Activated CD8-positive, alpha-beta memory T cell treated with anti-CD3 and anti-CD28 coated beads, Interleukin-2, amount 50 U/mL, for 1 hour (primary cell): ENCODE data around the gene VMO1.
"Not testable (repeated sequence)": the region's sequence is repeated elsewhere in the genome, so short reads cannot be mapped to it uniquely, and the experiment has no call there.

Experiments used
- DNase-seq: peaks from one replicate; pipeline ENCODE4 v3.0.0-alpha.2; 2020; ENCODE audit errors: extremely low read depth

VMO1 gene, protein sequence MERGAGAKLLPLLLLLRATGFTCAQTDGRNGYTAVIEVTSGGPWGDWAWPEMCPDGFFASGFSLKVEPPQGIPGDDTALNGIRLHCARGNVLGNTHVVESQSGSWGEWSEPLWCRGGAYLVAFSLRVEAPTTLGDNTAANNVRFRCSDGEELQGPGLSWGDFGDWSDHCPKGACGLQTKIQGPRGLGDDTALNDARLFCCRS

DNA sequence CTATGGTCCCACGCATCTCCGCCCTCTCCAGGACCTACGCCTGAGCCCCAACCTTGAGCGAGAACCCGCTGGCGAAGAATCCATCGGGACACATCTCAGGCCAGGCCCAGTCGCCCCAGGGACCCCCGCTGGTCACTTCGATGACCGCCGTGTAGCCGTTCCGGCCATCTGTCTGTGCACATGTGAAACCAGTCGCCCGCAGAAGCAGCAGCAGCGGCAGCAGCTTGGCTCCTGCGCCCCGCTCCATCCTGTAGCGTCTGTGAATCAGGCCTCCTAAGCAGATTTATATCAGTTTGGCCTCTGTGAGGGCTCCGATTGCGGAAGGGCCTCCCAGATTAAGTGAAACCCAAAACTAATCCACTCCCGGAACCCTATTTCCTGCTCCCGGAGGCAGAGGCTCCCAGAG is at the start of gene VMO1:
Gene VMO1, minus strand, starts transcription at position 259 of the 406 bp plus-strand sequence. Its CDS starts 12 bp downstream, at position 247.
- DNase-seq, result no peak

DNA sequence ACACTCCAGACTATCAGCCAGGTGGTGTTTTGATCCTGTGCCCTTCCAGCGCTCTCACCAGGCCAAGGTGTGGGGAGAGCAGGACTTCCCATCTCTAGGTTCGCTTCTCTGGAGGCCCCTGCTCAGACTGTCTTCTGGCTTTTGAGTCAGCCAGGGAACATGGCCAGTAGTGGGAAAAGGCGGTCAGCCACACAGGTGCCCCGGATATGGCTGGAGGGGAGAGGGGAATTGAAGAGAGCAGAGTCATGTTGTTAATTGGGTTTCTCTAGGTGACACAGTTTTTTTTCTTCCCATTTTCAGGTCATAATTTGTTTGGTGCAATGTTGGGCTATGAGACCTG is 48.5 kb upstream of the VMO1 start:
- no peak for DNase-seq

DNA sequence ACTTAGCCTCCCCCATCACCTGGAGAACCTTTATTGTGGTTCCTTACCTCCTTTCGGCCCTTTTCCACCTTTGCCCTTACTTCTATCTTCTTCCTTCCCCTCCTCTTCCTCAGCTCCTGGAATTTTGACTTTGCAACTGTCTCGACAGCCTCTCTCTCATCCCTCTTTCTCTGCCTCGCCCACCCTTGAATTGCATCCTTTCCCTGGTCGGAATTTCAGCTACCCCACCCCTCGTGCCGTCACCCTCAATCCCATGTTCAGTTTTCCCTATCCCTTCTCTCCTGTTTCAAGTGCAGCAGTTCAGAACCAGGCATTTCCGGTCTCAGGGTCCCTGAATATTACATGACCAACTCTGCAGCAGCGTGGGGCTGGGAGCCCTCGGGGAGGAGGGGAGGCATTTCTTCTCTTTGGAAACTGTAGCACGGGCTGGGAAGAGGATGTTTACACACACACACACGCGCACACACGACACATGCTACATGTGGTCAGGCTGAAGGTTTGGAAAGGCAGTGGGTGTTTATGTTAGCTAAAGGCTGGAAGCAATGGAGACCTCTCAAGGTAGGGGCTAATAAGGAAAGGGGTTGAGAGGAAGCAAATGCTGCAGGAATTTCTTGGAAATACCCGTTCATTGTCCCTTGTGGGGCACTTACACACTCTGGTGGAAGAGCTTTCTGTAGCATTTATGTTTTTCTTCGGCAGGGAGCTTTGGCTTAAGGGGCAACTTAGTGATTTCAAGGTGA is 47.9 kb upstream of the VMO1 start:
- DNase-seq, result no peak

DNA sequence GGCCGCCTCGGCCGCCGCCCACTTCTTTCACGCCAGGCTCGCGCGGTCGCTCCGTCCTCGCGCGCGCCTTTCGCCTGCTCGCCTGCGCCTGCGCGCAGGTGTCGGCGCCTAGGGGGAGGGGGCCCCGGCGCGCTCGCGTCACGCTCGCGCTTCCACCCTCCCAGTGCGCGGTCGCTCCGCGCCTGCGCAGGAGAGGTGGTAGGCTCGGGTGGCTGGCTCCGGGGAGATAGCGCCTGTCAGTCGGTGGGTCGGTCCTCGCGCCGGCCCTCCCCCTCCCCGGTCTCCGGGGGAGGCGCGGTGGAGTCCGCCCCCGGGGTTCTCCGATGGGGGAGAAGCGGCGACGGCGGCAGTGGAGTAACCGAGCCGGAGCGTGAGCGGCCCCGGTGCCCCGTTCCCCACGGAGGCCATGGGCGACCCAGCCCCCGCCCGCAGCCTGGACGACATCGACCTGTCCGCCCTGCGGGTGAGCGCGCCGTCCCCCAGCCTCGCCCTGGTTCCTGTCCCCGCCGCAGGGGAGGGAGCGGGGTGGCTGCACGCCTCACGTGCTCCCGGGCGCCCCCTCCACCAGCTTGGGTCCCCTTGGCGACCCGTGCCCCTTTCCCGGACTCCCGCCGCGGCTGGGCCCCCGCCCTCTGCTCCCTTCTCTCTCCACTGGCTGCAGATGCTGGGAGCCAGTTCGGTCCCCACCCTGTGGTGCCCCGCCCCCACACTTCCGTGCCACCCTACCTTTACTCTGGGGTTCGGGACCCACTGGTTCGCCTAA is 47.2 kb upstream of the VMO1 start, which contains the start of gene MINK1:
Gene MINK1, plus strand, starts transcription at position 163 of the 763 bp plus-strand sequence. Its CDS starts 244 bp downstream, at position 407.
- DNase-seq, result peak; percentile 50

DNA sequence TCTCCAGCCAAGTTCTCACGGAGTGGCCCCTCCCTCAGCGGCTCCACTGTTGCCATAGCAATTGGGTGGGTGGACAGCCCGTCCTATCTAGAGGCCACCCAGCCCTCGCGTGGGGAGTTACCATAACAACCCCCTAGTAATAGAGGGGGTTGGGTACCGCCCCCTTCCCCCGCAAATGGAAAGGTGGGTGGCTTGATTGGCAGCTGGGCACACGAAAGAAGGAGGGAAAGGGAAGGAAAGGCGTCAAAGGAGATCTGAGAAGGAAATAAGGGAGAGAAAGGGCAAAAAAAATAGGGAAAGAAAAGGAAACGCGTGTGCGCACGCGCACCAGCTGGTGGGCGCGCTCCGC is 46.6 kb upstream of the VMO1 start:
- DNase-seq, result not testable (repeated sequence)

DNA sequence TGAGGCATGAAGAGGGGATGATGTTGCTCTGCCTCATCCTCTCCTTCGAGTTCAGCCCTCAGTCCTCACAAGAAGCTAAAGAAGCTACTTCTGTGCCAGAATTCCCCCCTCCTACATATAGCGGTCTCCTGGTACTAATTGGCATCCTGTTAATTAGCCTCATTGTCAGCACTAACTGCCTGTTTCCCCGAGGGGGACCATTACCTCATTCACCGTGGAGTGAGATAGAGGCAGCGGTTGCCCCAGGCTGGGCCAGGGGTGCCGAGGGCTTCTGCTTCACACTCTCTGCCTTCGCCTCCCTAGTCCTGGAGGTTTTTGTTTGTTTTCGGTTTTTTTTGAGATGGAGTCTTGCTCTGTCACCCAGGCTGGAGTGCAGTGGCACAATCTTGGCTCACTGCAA is 41.2 kb upstream of the VMO1 start:
- DNase-seq, result no peak

DNA sequence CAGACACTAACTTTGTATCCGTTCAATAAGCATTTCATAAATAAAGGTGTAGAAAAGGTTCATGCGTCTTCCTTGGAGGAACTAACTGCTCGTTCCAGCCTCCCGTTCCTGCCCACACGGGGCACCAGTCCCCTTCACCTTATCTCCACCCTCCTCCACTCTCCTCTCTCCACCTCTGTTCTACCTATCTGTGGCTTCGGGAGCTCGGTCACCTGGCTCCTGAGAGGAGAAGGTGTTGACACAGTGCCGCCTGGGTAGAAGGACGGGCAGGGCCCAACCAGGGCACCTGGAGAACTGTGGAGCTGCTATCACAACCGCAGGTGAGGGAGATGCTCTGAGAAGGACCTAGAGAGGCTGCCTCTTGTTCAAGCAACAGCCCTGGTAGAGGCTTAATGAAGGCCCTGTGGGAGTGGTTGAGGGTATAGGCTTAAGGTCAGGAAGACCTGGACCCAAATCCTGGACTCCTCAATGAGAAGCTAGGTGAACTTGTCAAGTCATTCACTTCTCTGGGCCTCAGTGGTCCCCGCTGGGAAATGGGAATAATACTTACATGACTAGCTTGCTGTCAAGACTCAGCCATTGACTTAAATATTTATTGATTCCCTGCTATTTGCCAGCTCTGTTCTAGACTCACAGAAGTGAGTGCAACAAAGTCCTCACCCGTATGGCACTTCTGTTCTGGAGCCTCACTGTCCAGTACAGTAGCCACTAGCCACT is 37.4 kb upstream of the VMO1 start:
- DNase-seq, result no peak

DNA sequence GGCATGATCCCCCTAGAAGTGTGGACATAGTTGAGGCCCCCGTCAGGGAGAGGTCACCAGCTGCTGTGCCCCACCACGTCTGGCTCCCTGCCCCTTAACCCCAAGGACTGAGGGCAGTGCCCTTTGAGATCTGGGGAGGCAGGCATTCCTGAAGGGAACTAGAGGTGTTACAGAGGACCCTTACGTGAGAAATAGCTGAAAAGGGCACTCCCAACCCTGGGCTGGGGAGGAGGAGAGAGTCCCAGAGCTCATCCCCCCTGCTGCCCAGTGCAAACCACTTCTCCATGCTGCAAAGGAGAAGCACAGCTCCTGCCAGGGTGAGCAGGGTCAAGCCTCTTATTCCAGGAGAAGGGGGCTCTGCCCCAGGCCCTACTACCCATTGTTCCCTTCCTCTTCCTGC is 36.7 kb upstream of the VMO1 start:
- DNase-seq, result no peak

DNA sequence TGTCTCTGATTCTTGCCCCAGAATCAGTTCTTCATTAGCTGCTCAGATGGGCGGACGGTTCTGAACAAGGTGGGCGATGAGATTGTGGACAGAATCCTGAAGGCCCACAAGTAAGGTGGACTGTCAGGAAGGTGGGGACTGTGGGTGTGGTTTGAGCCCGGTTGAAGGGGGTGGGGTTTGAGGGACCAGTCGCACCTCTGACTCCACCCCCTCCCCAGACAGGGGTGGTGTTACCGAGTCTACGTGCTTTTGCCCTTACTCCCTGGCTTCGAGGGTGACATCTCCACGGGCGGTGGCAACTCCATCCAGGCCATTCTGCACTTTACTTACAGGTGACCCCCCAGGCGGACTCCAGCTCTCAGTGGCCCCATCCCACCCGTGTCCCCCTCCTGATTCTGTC is 32.1 kb upstream of the VMO1 start:
- DNase-seq, result no peak

DNA sequence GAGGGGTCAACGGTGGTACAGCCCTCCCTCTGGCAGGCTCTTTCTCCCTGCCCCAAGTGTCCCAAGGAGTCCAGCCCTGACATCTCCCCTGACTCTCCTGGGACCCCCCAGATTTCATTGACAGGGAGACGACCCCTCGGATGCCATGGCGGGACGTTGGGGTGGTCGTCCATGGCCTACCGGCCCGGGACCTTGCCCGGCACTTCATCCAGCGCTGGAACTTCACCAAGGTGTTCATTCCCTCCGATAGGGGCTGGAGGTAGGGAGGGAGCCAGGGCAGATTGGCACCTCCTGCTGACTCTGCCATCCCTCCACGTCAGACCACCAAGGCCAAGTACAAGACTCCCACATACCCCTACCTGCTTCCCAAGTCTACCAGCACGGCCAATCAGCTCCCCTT is 30.7 kb upstream of the VMO1 start:
- no peak for DNase-seq

DNA sequence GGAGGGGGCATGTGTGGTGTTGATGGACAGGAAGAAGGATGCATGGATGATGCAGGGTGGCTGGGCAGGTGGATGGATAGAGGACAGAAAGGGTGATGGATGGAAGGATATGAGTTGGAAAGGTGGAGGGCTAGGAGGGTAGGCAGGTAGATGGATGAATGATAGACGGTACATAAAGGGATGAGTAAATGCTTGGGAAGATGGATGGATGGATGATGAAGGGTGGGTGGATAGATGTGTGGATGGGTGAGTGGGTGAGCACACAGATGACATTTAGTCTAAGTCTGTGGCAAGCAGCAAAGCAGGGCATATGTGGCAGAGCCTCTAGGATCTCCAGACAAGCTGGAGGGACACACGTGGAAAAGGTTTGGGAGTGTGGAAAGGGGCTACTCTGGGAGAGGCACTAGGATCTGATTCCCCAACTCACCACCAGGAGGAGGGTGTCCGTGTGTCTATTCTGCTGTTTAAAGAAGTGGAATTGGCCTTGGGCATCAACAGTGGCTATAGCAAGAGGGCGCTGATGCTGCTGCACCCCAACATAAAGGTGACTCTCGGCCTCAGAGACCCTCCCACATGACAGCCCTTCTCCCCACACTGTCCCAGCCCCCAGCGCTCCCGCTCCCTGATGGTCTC is 29.0 kb upstream of the VMO1 start:
- DNase-seq, result no peak

DNA sequence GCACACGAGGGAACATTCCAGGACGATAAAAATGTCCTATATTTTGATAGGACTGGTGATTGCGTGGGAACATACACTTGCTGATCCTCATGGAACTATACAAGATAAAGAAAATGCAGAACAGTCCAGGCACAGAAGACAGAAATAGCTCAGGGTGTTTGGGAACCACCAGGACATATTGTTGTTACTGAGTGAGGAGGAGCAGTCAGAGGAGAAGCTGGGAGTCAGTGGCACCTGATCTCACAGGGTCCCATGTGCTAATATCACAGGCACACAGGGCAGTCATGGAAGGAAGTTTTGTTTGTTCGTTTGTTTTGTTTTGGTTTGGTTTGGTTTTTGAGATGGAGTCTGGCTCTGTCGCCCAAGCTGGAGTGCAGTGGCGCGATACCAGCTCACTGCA is 26.5 kb upstream of the VMO1 start:
- no peak for DNase-seq

DNA sequence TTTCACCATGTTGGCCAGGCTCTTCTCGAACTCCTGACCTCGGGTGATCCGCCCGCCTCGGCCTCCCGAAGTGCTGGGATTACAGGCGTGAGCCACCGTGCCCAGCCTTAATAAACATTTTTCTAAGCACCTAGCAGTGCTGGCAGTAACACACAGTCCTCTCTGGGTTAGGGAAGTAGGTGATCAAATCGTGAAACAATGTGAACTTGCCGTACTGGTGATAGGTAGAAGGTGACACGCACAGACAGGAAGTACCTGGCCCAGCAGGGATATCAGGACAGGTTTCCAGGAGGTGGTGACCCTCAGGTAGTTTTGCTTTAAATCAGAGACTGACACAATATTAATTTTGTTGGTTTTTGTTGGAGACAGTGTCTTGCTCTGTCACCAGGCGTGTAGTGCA is 25.3 kb upstream of the VMO1 start:
- DNase-seq, result no peak

DNA sequence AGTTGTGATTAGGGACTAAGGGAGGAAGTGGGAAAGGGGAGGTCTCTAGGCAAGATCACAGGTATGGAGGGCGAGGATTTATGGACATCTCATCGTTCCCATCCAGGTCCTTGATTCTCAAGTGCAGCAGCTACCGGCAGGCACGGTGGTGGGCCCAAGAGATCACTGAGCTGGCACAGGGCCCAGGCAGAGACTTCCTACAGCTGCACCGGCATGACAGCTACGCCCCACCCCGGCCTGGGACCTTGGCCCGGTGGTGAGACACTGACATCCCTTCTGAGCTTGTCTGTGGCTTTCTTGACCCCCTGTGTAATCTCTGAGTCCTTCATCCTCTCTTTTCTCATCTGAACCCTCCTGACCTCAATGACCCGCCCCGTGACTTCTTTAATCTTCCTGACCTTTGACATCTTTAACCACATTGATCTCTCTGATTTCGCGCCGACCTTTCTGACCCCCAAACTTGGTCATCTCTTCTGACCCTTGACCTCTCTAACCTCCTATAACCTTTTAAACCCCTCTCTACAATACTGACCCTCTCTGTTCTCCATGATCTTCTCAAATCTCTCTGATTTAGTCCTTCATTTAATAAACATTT is 24.6 kb upstream of the VMO1 start:
- no peak for DNase-seq

DNA sequence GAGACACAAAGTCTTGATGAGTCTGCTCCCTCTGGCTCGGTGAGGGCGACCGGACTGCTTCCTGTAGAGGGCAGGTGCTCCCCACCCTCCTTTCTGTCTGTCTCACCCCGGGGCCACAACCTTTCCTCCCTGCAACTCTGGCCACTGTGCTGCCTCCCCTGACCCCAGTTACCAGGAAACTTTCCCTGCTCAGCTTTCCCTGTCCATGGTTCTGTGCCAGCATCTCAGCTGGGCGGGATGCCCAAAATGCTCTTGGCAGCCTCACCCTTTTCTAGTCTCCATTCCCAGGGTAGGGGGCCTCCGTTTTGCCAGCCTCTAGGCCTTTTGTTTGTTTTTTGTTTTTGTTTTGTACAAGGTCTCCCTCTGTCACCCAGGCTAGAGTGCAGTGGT is 22.2 kb upstream of the VMO1 start:
- no peak for DNase-seq

DNA sequence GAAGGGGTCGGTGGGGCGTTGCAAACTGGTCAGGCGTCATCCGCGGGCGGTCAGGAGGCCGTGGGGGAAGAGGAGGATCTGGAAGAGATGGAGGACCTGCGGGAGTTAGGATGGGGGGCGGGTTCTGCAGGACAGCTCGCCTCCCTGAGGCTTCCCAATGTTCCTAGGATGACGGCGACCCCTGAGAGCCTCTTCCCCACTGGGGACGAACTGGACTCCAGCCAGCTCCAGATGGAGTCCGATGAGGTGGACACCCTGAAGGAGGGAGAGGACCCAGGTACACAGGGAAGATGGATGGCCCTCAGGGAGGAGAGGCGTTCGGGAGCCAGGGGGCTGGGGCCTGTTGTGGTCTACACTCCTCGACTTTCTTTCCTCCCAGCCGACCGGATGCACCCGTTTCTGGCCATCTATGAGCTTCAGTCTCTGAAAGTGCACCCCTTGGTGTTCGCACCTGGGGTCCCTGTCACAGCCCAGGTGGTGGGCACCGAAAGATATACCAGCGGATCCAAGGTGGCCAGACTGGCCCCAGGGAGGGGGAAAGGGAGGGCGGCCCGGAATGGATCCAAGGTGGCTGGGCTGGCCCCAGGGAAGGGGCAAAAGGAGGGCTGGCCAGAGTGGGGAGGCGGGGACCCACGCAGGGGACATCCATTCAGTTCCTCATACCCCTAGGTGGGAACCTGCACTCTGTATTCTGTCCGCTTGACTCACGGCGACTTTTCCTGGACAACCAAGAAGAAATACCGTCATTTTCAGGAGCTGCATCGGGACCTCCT is 21.6 kb upstream of the VMO1 start:
- DNase-seq, result no peak

DNA sequence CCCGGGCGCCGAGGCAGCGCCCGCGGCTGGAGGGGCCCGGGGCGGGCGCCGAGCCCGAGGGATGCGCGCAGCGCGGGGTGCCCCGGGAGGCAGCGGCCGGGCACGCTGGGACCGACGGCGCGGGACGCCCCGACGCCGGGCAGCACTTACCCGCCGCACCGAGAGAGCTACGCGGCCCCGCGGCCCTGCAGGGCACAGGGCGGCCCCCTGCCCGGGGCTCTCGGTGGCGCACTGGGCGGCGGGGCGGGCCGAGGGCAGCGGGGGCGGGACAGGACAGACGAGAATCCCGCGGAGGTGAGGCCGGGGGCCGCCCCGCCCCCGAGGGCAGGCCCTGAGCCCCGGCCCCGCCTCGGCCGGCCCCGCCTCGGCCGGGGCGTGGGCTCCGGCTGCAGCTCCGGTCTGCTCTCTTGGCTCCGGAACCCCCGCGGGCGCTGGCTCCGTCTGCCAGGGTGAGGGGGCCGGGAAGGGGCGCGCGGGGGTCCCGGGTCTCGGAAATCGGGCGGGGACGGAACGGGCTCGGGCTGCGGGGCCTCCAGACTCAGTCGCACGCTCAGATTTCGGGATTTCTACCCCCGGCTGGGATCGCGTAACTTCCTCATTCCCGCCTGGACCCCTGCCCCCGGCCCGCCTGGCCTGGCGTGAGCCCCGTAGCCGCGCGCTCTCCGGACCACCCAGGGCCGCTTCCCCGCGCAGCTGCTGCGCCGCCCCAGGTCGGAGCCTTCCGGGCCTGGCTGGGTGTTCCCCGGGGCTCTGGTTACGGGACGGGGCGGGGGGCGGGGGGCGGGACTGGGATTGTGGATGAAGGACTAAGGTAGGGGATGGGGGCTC is 20.8 kb upstream of the VMO1 start, which contains the start of gene PLD2:
Gene PLD2, plus strand, starts transcription at position 376 of the 828 bp plus-strand sequence. CDS start 621 bp downstream, outside the sequence.
- peak; percentile 40 for DNase-seq

DNA sequence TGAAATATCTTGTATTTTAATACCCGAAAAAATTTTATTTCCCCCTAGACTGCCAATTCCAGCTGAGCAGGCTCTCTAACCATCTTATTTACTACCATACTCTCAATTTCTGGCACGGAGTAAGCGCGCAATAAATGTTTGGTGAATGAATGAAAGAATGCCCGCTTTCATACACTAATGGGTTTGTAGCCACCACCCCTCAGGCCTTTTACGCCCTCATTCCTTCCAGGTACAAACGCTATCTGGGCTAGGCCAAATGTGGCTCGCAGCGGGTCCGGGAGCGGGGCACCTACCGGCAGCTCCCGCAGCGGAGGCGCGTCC is 20.3 kb upstream of the VMO1 start:
- no peak for DNase-seq

DNA sequence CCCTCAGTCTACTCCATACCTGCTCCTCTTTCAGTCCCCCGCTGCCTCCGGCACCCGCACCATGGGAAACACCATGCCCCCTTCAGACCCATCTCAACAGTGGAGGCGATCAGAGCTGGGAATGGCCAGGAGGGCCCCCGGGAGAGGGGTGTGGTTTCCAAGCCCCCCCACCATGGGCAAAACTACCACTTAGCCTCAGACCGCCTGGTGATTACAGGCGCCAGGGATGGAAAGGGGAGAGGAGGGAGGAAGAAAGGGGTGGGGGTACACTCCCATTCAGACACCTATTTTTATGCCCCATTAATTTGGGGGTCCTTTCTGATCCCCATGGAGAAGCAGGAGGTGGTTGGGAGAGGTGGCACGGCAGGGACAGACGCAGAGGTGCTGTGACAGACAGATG is 16.1 kb upstream of the VMO1 start, which contains the start of gene C17orf114:
Gene C17orf114, minus strand, starts transcription at position 101 of the 400 bp plus-strand sequence.
- DNase-seq, result no peak
